SU-DHL-6 (cell line): ENCODE data around the gene PROS1.

Experiments used
- H2AFZ ChIP-seq: fragments of 200-600 bp; sonication (generic); 2 replicates; pipeline ENCODE4 v1.6.1; 2014; ENCODE audit warnings: low read depth, mild to moderate bottlenecking, moderate library complexity, mixed read lengths, antibody characterized with exemption, low read length; ENCODE audit not compliant: severe bottlenecking
- H3F3A ChIP-seq: fragments of 200-600 bp; shearing (Covaris generic); 2 replicates; pipeline ENCODE4 v1.6.0; 2016; ENCODE audit warnings: antibody characterized with exemption, mild to moderate bottlenecking; ENCODE audit not compliant: insufficient read depth
- H3K27ac ChIP-seq: fragments of 200-600 bp; sonication (generic); 2 replicates; pipeline ENCODE4 v1.5.1; 2016; ENCODE audit warnings: low read depth, mild to moderate bottlenecking, low read length, moderate library complexity, mixed read lengths
- H3K27me3 ChIP-seq: fragments of 200-600 bp; sonication (generic), shearing (Covaris generic); 2 replicates; pipeline ENCODE4 v1.6.0; 2014; ENCODE audit warnings: mild to moderate bottlenecking, low read length
- H3K36me3 ChIP-seq: fragments of 200-600 bp; sonication (generic); 2 replicates; pipeline ENCODE4 v1.6.1; 2014; ENCODE audit warnings: mild to moderate bottlenecking, low read length, mixed read lengths
- H3K4me2 ChIP-seq: fragments of 300-600, 200-600 bp; shearing (Covaris generic), sonication (generic); 2 replicates; pipeline ENCODE4 v1.6.0; 2014; ENCODE audit warnings: low read length, low read depth, mild to moderate bottlenecking; ENCODE audit not compliant: poor library complexity, severe bottlenecking
- H3K4me3 ChIP-seq: fragments of 200-600 bp; sonication (generic); 2 replicates; pipeline ENCODE4 v1.5.1; 2014; ENCODE audit warnings: antibody characterized with exemption, low read length, mild to moderate bottlenecking, mixed read lengths; ENCODE audit not compliant: insufficient read depth, poor library complexity, severe bottlenecking
- H3K79me2 ChIP-seq: fragments of 200-600 bp; sonication (generic); 2 replicates; pipeline ENCODE4 v1.6.1; 2014; ENCODE audit warnings: mild to moderate bottlenecking, low read length, moderate library complexity; ENCODE audit not compliant: insufficient read depth
- H3K9ac ChIP-seq: fragments of 200-600 bp; sonication (generic); 2 replicates; pipeline ENCODE4 v1.7.0; 2014; ENCODE audit warnings: mild to moderate bottlenecking, low read length
- H3K9me2 ChIP-seq: fragments of 200-600 bp; sonication (generic); replicated peaks from 2 replicates; pipeline ENCODE4 v1.6.1; 2014; ENCODE audit warnings: low read length; ENCODE audit not compliant: insufficient read depth
- H3K9me3 ChIP-seq: fragments of 200-600 bp; sonication (generic); 2 replicates; pipeline ENCODE4 v1.6.1; 2014; ENCODE audit warnings: low read length, mixed read lengths; ENCODE audit not compliant: insufficient read depth
- H4K20me1 ChIP-seq: fragments of 200-600 bp; sonication (generic); 2 replicates; pipeline ENCODE4 v1.6.1; 2014; ENCODE audit warnings: low read depth, mild to moderate bottlenecking, antibody characterized with exemption, low read length, moderate library complexity, mixed read lengths
- CTCF ChIP-seq: fragments of 200-600 bp; sonication (generic); IDR thresholded peaks from one replicate; pipeline ENCODE4 v1.5.1; 2017; ENCODE audit warnings: antibody characterized with exemption, mild to moderate bottlenecking, low read length, moderate library complexity; ENCODE audit not compliant: insufficient read depth, poor library complexity, severe bottlenecking
- EZH2phosphoT487 ChIP-seq: fragments of 200-600 bp; sonication (generic), shearing (Covaris generic); conservative IDR thresholded peaks from 2 replicates; pipeline ENCODE4 v1.6.1; 2018; ENCODE audit warnings: mild to moderate bottlenecking, antibody characterized with exemption, low read length, moderate library complexity, mixed read lengths

Gene PROS1

GRCh38 chr3:93988764-93989163 lies 15.1 kb upstream of the PROS1 start:
- no peaks in the 10 kb centered on the region for H3K27me3 ChIP-seq
- TF ChIP-seq CTCF: no peak
- TF ChIP-seq EZH2phosphoT487: no peak
- no peaks in the 10 kb centered on the region for H3F3A ChIP-seq
- H3K9ac ChIP-seq: no peak overlapping the region
- no peaks in the 10 kb centered on the region for H3K36me3 ChIP-seq
- H3K9me3 ChIP-seq: no peaks in the 10 kb centered on the region
- no peak overlapping the region for H3K4me3 ChIP-seq
- H3K9me2 ChIP-seq: no peaks in the 10 kb centered on the region
- peaks cover 10% of the 10 kb centered on the region; the same call in 1 of the 2 replicates for H4K20me1 ChIP-seq
- no peak overlapping the region for H2AFZ ChIP-seq
- no peak overlapping the region for H3K4me2 ChIP-seq
- no peak overlapping the region for H3K27ac ChIP-seq
- H3K79me2 ChIP-seq: peaks cover under 1% of the 10 kb centered on the region

DNA sequence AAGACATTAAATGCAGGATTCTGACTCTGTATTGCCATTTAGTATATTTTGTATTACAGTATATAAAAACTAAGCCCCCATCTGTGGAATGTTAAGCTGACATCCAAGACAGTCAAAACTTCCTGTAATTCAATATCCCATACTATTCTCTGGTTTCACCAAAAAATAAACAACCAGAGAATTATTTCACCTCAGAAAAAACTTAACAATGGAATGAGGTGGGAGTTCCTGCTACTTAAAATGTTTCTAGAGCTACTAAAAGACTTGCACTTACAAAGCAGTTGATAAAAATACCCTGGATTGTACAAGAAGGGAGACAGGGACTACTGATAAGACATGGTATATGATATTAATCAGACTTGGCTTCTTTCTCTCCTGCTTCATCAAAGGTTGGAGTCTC lies 14.6 kb upstream of the PROS1 start:
- Histone ChIP-seq H3K9me3 (no peaks in the 10 kb centered on the region), H3K4me2 (no peak overlapping the region), H2AFZ (no peak overlapping the region), H3F3A (no peaks in the 10 kb centered on the region), H3K79me2 (no peaks in the 10 kb centered on the region; the same call in none of the 2 replicates), H3K9me2 (no peaks in the 10 kb centered on the region), H4K20me1 (peaks cover 10% of the 10 kb centered on the region; the same call in 1 of the 2 replicates), H3K27me3 (no peaks in the 10 kb centered on the region), H3K9ac (no peak overlapping the region), H3K4me3 (no peak overlapping the region), H3K27ac (no peak overlapping the region), H3K36me3 (no peaks in the 10 kb centered on the region)
- TF ChIP-seq EZH2phosphoT487 (no peak), CTCF (no peak)

DNA sequence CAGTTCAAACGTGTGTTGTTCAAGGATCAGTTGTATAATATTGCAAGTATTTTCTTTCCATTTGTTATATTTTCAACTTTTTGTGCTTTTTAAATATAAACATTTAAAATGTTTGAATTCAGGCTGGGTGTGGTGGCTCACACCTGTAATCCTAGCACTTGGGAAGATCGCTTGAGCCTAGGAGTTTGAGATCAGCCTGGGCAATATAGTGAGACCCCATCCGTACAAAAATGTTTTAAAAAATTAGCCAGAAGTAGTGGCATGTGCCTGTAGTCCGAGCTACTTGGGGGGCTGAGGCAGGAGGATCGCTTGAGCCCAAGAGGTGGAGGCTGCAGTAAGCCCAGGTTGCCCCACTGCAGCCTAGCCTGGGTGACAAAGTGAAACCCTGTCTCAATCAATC lies 10.9 kb upstream of the PROS1 start:
- no peak overlapping the region for H2AFZ ChIP-seq
- peaks cover 13% of the 10 kb centered on the region for H3K79me2 ChIP-seq
- no peaks in the 10 kb centered on the region for H3K27me3 ChIP-seq
- H3K27ac ChIP-seq: no peak overlapping the region
- TF ChIP-seq CTCF: no peak
- TF ChIP-seq EZH2phosphoT487: no peak
- H3K4me2 ChIP-seq: no peak overlapping the region
- peaks cover 10% of the 10 kb centered on the region; the same call in 1 of the 2 replicates for H4K20me1 ChIP-seq
- H3K4me3 ChIP-seq: no peak overlapping the region
- no peaks in the 10 kb centered on the region; the same call in 1 of the 2 replicates for H3F3A ChIP-seq
- H3K9me2 ChIP-seq: no peaks in the 10 kb centered on the region
- H3K36me3 ChIP-seq: no peaks in the 10 kb centered on the region
- H3K9ac ChIP-seq: no peak overlapping the region
- no peaks in the 10 kb centered on the region for H3K9me3 ChIP-seq
